Endodermal cell (in vitro differentiated cells): Measurements from ENCODE around the gene VPS9D1. TPM values are rescaled to one million over a fixed set of nuclear protein-coding genes. Genes with fewer than 3 reads are reported as not detected.

Experiments
- DNase-seq: peaks from one replicate; pipeline ENCODE4 v3.0.0-alpha.2; 2017
- H3K27ac ChIP-seq: 2 replicates; pipeline ENCODE4 v1.5.1; 2013; ENCODE audit warnings: mild to moderate bottlenecking, low read depth, low read length, moderate library complexity
- H3K27me3 ChIP-seq: 2 replicates; pipeline ENCODE4 v1.6.1; 2013; ENCODE audit warnings: mild to moderate bottlenecking, low read length, moderate library complexity; ENCODE audit not compliant: insufficient read depth, control insufficient read depth, poor library complexity, severe bottlenecking
- H3K36me3 ChIP-seq: 2 replicates; pipeline ENCODE4 v1.7.0; 2013; ENCODE audit warnings: mild to moderate bottlenecking, low read length, moderate library complexity; ENCODE audit not compliant: control insufficient read depth, insufficient read depth
- H3K4me1 ChIP-seq: one replicate; pipeline ENCODE4 v1.7.0; 2013; ENCODE audit warnings: low read length; ENCODE audit not compliant: control insufficient read depth, insufficient read depth
- H3K4me3 ChIP-seq: 2 replicates; pipeline ENCODE4 v1.5.1; 2013; ENCODE audit warnings: mild to moderate bottlenecking, low read length, moderate library complexity
- H3K9ac ChIP-seq: 2 replicates; pipeline ENCODE4 v1.6.1; 2013; ENCODE audit warnings: mild to moderate bottlenecking, low read length, moderate library complexity; ENCODE audit not compliant: poor library complexity, severe bottlenecking; ENCODE audit errors: extremely low read depth
- H3K9me3 ChIP-seq: 2 replicates; pipeline ENCODE4 v1.6.1; 2013; ENCODE audit warnings: mild to moderate bottlenecking, low read length, moderate library complexity; ENCODE audit not compliant: control insufficient read depth
- H3K27ac Mint-ChIP-seq: 2 replicates; pipeline ENCODE4 v1.8.0; 2020; ENCODE audit warnings: mixed read lengths
- H3K27me3 Mint-ChIP-seq: 2 replicates; pipeline ENCODE4 v1.8.0; 2021; ENCODE audit warnings: mild to moderate bottlenecking, mixed read lengths; ENCODE audit not compliant: insufficient read depth
- H3K36me3 Mint-ChIP-seq: 2 replicates; pipeline ENCODE4 v1.8.0; 2020; ENCODE audit warnings: low read depth, mixed read lengths
- H3K4me1 Mint-ChIP-seq: 2 replicates; pipeline ENCODE4 v1.8.0; 2020; ENCODE audit warnings: mixed read lengths
- H3K4me3 Mint-ChIP-seq: 2 replicates; pipeline ENCODE4 v1.8.0; 2020; ENCODE audit warnings: mild to moderate bottlenecking, moderate library complexity, mixed read lengths
- H3K9me3 Mint-ChIP-seq: 2 replicates; pipeline ENCODE4 v1.8.0; 2020; ENCODE audit warnings: mild to moderate bottlenecking, mixed read lengths
- CTCF ChIP-seq: fragments of 200-600 bp; sonication (generic); conservative IDR thresholded peaks from 2 replicates; pipeline ENCODE4 v1.5.0; 2021; ENCODE audit warnings: antibody characterized with exemption, mild to moderate bottlenecking
- WGBS, 2 experiments: methylation state at CpG; one replicate each; pipeline versions ENCODE4 v1.1.5 to v1.1.7; 2013; ENCODE audit warnings: missing lambda C conversion rate in 2 of 2, mixed read lengths in 1 of 2; ENCODE audit not compliant: insufficient coverage in 1 of 2, insufficient read length in 1 of 2; 5-methylcytosine and 5-hydroxymethylcytosine counted together
- total RNA-seq, 2 donors: library from RNA; stranded (reverse); fragmentation: NEBNext Ultra II Directional in 1 of 2; extraction: Animal tissue kit (Norgen Biotek cat#: 25700) in 1 of 2; gene quantifications; 2 replicates in 1 of 2; 3 replicates in 1 of 2; pipeline ENCODE4 v1.2.1, GENCODE V29; 2021

The VPS9D1 gene
- total RNA-seq, 2 donors from 2014 or later, result 7.4 to 10.0 TPM

- no peaks in the 10 kb centered on the region for H3K27me3 ChIP-seq
- Mint-ChIP-seq H3K27me3 (peaks cover 7% of the 10 kb centered on the region), H3K36me3 (peaks cover 10% of the 10 kb centered on the region), H3K9me3 (no peaks in the 10 kb centered on the region), H3K4me3 (no peak overlapping the region), H3K4me1 (peaks cover 7% of the 10 kb centered on the region), H3K27ac (no peak overlapping the region)
- no peak overlapping the region for H3K4me3 ChIP-seq
- peaks cover 3% of the 10 kb centered on the region for H3K4me1 ChIP-seq
- H3K36me3 ChIP-seq, result peaks cover 4% of the 10 kb centered on the region
- H3K9me3 ChIP-seq, result no peaks in the 10 kb centered on the region
- no peak overlapping the region for H3K27ac ChIP-seq
- no peak for TF ChIP-seq CTCF
- no peak overlapping the region for H3K9ac ChIP-seq
- DNase-seq, result no peak
- 93 to 97% methylated on average over 17 to 19 of the region's 19 CpGs for WGBS, 2 experiments
Observed at GRCh38 chr16:89709716-89710432, 10.8 kb downstream of the VPS9D1 start.

- Mint-ChIP-seq H3K27me3 (peaks cover 9% of the 10 kb centered on the region), H3K4me3 (no peak overlapping the region), H3K36me3 (peaks cover 3% of the 10 kb centered on the region), H3K4me1 (peaks cover 7% of the 10 kb centered on the region), H3K9me3 (no peaks in the 10 kb centered on the region), H3K27ac (no peak overlapping the region)
- Histone ChIP-seq H3K9ac (no peak overlapping the region), H3K4me3 (no peak overlapping the region), H3K9me3 (no peaks in the 10 kb centered on the region), H3K27ac (no peak overlapping the region), H3K4me1 (peaks cover 3% of the 10 kb centered on the region), H3K36me3 (no peaks in the 10 kb centered on the region), H3K27me3 (no peaks in the 10 kb centered on the region)
- peak; percentile 78 for DNase-seq
- TF ChIP-seq CTCF, result no peak
- 71 to 82% methylated on average over 9 to 10 of the region's 10 CpGs for WGBS, 2 experiments
Observed at GRCh38 chr16:89709166-89709565, 11.5 kb downstream of the VPS9D1 start.

GRCh38 chr16:89708481-89708931 is 12.2 kb downstream of the VPS9D1 start:
- Histone ChIP-seq H3K9me3 (no peaks in the 10 kb centered on the region), H3K27ac (no peak overlapping the region), H3K9ac (no peak overlapping the region), H3K4me1 (peaks cover 3% of the 10 kb centered on the region), H3K36me3 (no peaks in the 10 kb centered on the region), H3K27me3 (no peaks in the 10 kb centered on the region), H3K4me3 (no peak overlapping the region)
- peaks cover 7% of the 10 kb centered on the region for H3K4me1 Mint-ChIP-seq
- no peaks in the 10 kb centered on the region for H3K36me3 Mint-ChIP-seq
- no peak overlapping the region for H3K27ac Mint-ChIP-seq
- TF ChIP-seq CTCF, result no peak
- 93 to 98% methylated on average over 12 to 19 of the region's 19 CpGs for whole genome bisulfite sequencing, 2 experiments
- no peak overlapping the region for H3K4me3 Mint-ChIP-seq
- H3K27me3 Mint-ChIP-seq, result peaks cover 9% of the 10 kb centered on the region
- peak; percentile 44 for DNase-seq
- H3K9me3 Mint-ChIP-seq, result no peaks in the 10 kb centered on the region
